ENCODE results near the gene UTP4.

- no peak for TF ChIP-seq POLR2A (IDR thresholded peaks at IDR 0.05)
- TF ChIP-seq CTCF (IDR thresholded peaks at IDR 0.05), result no peak
- TF ChIP-seq EP300 (IDR thresholded peaks at IDR 0.05; ENCODE audit: low read depth), result no peak
Measured at GRCh38 chr16:69116906-69117305, 15.5 kb upstream of the UTP4 start.
